Measurements from ENCODE around the gene EYS.

- TF ChIP-seq CTCF (IDR thresholded peaks at IDR 0.05; ENCODE audit: low read depth, low read length): no peak
- TF ChIP-seq POLR2A (IDR thresholded peaks at IDR 0.05; ENCODE audit: extremely low read depth, insufficient read length): no peak
These were observed 1277.1 kb downstream of the EYS start for GRCh38 chr6:64429926-64430325.
